Cardiac septum (tissue), 1 donor: Measurements from ENCODE around the gene LCN6. TPM values are rescaled to one million over a fixed set of nuclear protein-coding genes. Genes with fewer than 3 reads are reported as not detected.
"Not testable (repeated sequence)": the region's sequence is repeated elsewhere in the genome, so short reads cannot be mapped to it uniquely, and the experiment has no call there.

Experiments used
- DNase-seq: peaks from one replicate; pipeline ENCODE4 v3.0.0-alpha.2; 2020; ENCODE audit warnings: low spot score
- intact Hi-C: fragments of 100-400 bp; cut with DNase I; formaldehyde crosslinking; loops from one replicate; pipeline ENCODE4 v1.14.0; 2022
- total RNA-seq: library from RNA; stranded (reverse); fragmentation: NEBNext Ultra II Directional; extraction: Animal tissue kit (Norgen Biotek cat#: 25700); gene quantifications from one replicate; pipeline ENCODE4 v1.2.1, GENCODE V29; 2021
- donor health status: DM: no; HTN: no; CAD: no.

LCN6 gene
- total RNA-seq, 1 donor from 2014 or later, result 4.5 TPM

- DNase-seq, result no peak
- intact Hi-C loops, result no loop called here
Observed at GRCh38 chr9:136719195-136719880, 29.0 kb downstream of the LCN6 start.

- DNase-seq, result no peak
- intact Hi-C loops, result no loop called here
Observed at GRCh38 chr9:136718345-136719194, 29.8 kb downstream of the LCN6 start.

- no peak for DNase-seq
- intact Hi-C loops, result no loop called here
Observed at GRCh38 chr9:136717399-136717798, 30.9 kb downstream of the LCN6 start.

- intact Hi-C loops, result no loop called here
- no peak for DNase-seq
Observed at GRCh38 chr9:136714893-136715274, 33.4 kb downstream of the LCN6 start.

GRCh38 chr9:136714096-136714892, 34.0 kb downstream of the LCN6 start:
- DNase-seq, result peak; percentile 80
- intact Hi-C loops, result no loop called here

GRCh38 chr9:136713550-136713949, 34.8 kb downstream of the LCN6 start:
- intact Hi-C loops, result no loop called here
- no peak for DNase-seq

GRCh38 chr9:136712690-136713544, 35.4 kb downstream of the LCN6 start:
- intact Hi-C loops, result no loop called here
- no peak for DNase-seq

GRCh38 chr9:136711751-136712689, 36.3 kb downstream of the LCN6 start, which contains the start of gene DIPK1B:
DIPK1B (plus strand) TSS chr9:136712572; CDS start chr9:136712666, 94 bp downstream.
- DNase-seq, result no peak
- intact Hi-C loops, result no loop called here

- intact Hi-C loops, DNase-seq: not testable (repeated sequence)
Observed at GRCh38 chr9:136711219-136711648, 37.1 kb downstream of the LCN6 start.

- intact Hi-C loops, result no loop called here
- no peak for DNase-seq
Observed at GRCh38 chr9:136710543-136710942, 37.8 kb downstream of the LCN6 start.

GRCh38 chr9:136709454-136710109, 38.7 kb downstream of the LCN6 start:
- intact Hi-C loops, result no loop called here
- no peak for DNase-seq

GRCh38 chr9:136707849-136708517, 40.3 kb downstream of the LCN6 start:
- DNase-seq, result no peak
- intact Hi-C loops, result no loop called here

- no peak for DNase-seq
- intact Hi-C loops, result no loop called here
Observed at GRCh38 chr9:136707011-136707410, 41.3 kb downstream of the LCN6 start.

GRCh38 chr9:136705564-136705963, 42.8 kb downstream of the LCN6 start:
- intact Hi-C loops, result no loop called here
- DNase-seq, result no peak

- intact Hi-C loops, DNase-seq: not testable (repeated sequence)
Observed at GRCh38 chr9:136704741-136705140, 43.6 kb downstream of the LCN6 start.

- intact Hi-C loops, result no loop called here
- DNase-seq, result no peak
Observed at GRCh38 chr9:136703276-136703860, 45.0 kb downstream of the LCN6 start.

- DNase-seq, result no peak
- intact Hi-C loops, result no loop called here
Observed at GRCh38 chr9:136701668-136702053, 46.7 kb downstream of the LCN6 start.
